Endothelial cell of umbilical vein (primary cell): ENCODE data around the gene BRI3BP. TPM values are rescaled to one million over a fixed set of nuclear protein-coding genes. Genes with fewer than 3 reads are reported as not detected.
"Not testable (repeated sequence)": the region's sequence is repeated elsewhere in the genome, so short reads cannot be mapped to it uniquely, and the experiment has no call there.

ENCODE experiments used
- BruUV-seq: library from RNA; stranded (reverse); fragments of 400-500 nt; replicated peaks from 2 replicates; lab custom pipeline; 2021; lab: Mats Ljungman, UMichigan
- CTCF ChIA-PET: fragments of 300-600, 350-600 bp; sonication (Branson Sonifier 250); formaldehyde crosslinking; loops from one replicate; lab custom pipeline; 2021; ENCODE audit warnings: antibody characterized with exemption, inconsistent platforms; lab: Charles Lee
- POLR2A ChIA-PET: fragments of 300-600, 350-600 bp; sonication (Branson Sonifier 250); formaldehyde crosslinking; loops from one replicate; lab custom pipeline; 2021; ENCODE audit warnings: antibody characterized with exemption, inconsistent platforms; lab: Charles Lee
- DNase-seq: peaks from one replicate; pipeline ENCODE4 v3.0.0-alpha.2; 2011; ENCODE audit warnings: low read depth, low spot score
- FAIRE-seq: peaks from 2 replicates; lab custom pipeline; 2011; peaks lifted over from hg19 to GRCh38; lab: Jason Lieb, UNC
- H2AFZ ChIP-seq: 2 replicates; pipeline ENCODE4 v1.6.0; 2012; ENCODE audit warnings: low read depth, low read length, control low read depth, inconsistent platforms
- H3K27ac ChIP-seq: 2 replicates; pipeline ENCODE4 v1.5.1; 2011; ENCODE audit warnings: low read depth, mild to moderate bottlenecking, control low read depth, low read length, moderate library complexity; ENCODE audit not compliant: insufficient read depth
- H3K27me3 ChIP-seq, 2 experiments: 2 replicates each; pipeline versions ENCODE4 v1.6.0 to v1.6.1; 2011; ENCODE audit warnings: low read length in 2 of 2, mixed read lengths in 1 of 2; ENCODE audit not compliant: control insufficient read depth in 2 of 2, insufficient read depth in 2 of 2
- H3K36me3 ChIP-seq, 2 experiments: 2 replicates in 1 of 2; 3 replicates in 1 of 2; pipeline ENCODE4 v1.5.1; 2011; ENCODE audit warnings: low read length in 2 of 2, mild to moderate bottlenecking in 1 of 2, moderate library complexity in 1 of 2; ENCODE audit not compliant: control insufficient read depth in 2 of 2, insufficient read depth in 2 of 2; ENCODE audit errors: extremely low read depth in 1 of 2
- H3K4me1 ChIP-seq: 3 replicates; pipeline ENCODE4 v1.5.1; 2011; ENCODE audit warnings: mild to moderate bottlenecking, low read length; ENCODE audit not compliant: control insufficient read depth, insufficient read depth; ENCODE audit errors: extremely low read depth
- H3K4me2 ChIP-seq: 2 replicates; pipeline ENCODE4 v1.6.1; 2011; ENCODE audit warnings: low read length, control low read depth, mixed read lengths; ENCODE audit not compliant: insufficient read depth
- H3K4me3 ChIP-seq, 3 experiments: fragments of 200-600 bp in 1 of 3; sonication (generic), shearing (Covaris generic) in 1 of 3; replicated peaks in 1 of 3; 2 replicates each; pipeline ENCODE4 v1.5.1; 2011 to 2016; ENCODE audit warnings: control low read depth in 3 of 3, low read length in 3 of 3, mild to moderate bottlenecking in 2 of 3, inconsistent platforms in 1 of 3, low read depth in 1 of 3, moderate library complexity in 1 of 3; ENCODE audit not compliant: insufficient read depth in 1 of 3
- H3K79me2 ChIP-seq: 2 replicates; pipeline ENCODE4 v1.6.0; 2012; ENCODE audit warnings: low read length, inconsistent platforms; ENCODE audit not compliant: control insufficient read depth, insufficient read depth
- H3K9ac ChIP-seq: replicated peaks from 2 replicates; pipeline ENCODE3; 2011; ENCODE audit warnings: low read length, control low read depth; ENCODE audit not compliant: insufficient read depth; ENCODE audit errors: extremely low read depth
- H3K9me1 ChIP-seq: replicated peaks from 3 replicates; pipeline ENCODE4 v1.6.0; 2011; ENCODE audit warnings: mild to moderate bottlenecking, low read length; ENCODE audit not compliant: control insufficient read depth, insufficient read depth; ENCODE audit errors: extremely low read depth
- H3K9me3 ChIP-seq: replicated peaks from 2 replicates; pipeline ENCODE4 v1.5.1; 2012; ENCODE audit warnings: low read length, inconsistent platforms; ENCODE audit not compliant: control insufficient read depth, insufficient read depth
- H4K20me1 ChIP-seq: replicated peaks from 2 replicates; pipeline ENCODE3; 2011; ENCODE audit warnings: mild to moderate bottlenecking, low read length; ENCODE audit not compliant: control insufficient read depth, insufficient read depth; ENCODE audit errors: extremely low read depth
- CTCF ChIP-seq, 2 donors: IDR thresholded peaks; 1 replicate in 1 of 2; 2 replicates in 1 of 2; pipeline ENCODE4 v1.5.1; 2011; ENCODE audit warnings: low read length in 2 of 2, mild to moderate bottlenecking in 2 of 2, moderate library complexity in 2 of 2, control low read depth in 1 of 2, inconsistent platforms in 1 of 2, low read depth in 1 of 2; ENCODE audit not compliant: insufficient read depth in 1 of 2; ENCODE audit errors: extremely low read depth in 1 of 2
- EZH2 ChIP-seq: IDR thresholded peaks from 2 replicates; pipeline ENCODE4 v1.6.1; 2012; ENCODE audit warnings: borderline replicate concordance, low read depth, mild to moderate bottlenecking, moderate library complexity, low read length, inconsistent platforms; ENCODE audit not compliant: severe bottlenecking
- FOS ChIP-seq: IDR thresholded peaks from 2 replicates; pipeline ENCODE4 v1.6.1; 2011; ENCODE audit warnings: mild to moderate bottlenecking, low read length, moderate library complexity, borderline replicate concordance; ENCODE audit not compliant: insufficient read depth
- GATA2 ChIP-seq: IDR thresholded peaks from 2 replicates; pipeline ENCODE4 v1.7.0; 2011; ENCODE audit warnings: low read depth, mild to moderate bottlenecking, moderate library complexity, mixed read lengths, low read length; ENCODE audit not compliant: insufficient read length, insufficient read depth
- JUN ChIP-seq: IDR thresholded peaks from 2 replicates; pipeline ENCODE4 v1.6.1; 2011; ENCODE audit warnings: borderline replicate concordance, low read depth; ENCODE audit not compliant: insufficient read length, insufficient read depth
- MAX ChIP-seq: IDR thresholded peaks from 2 replicates; pipeline ENCODE4 v1.6.1; 2011; ENCODE audit not compliant: insufficient read depth, insufficient read length
- MYC ChIP-seq: IDR thresholded peaks from one replicate; pipeline ENCODE4 v1.6.1; 2011; ENCODE audit warnings: mild to moderate bottlenecking, low read depth, low read length
- POLR2A ChIP-seq: IDR thresholded peaks from 2 replicates; pipeline ENCODE4 v1.6.1; 2012; ENCODE audit warnings: low read depth, mild to moderate bottlenecking, control low read depth, low read length
- POLR2AphosphoS5 ChIP-seq: IDR thresholded peaks from 2 replicates; pipeline ENCODE4 v1.6.1; 2012; ENCODE audit warnings: low read depth, mild to moderate bottlenecking, control low read depth, low read length, moderate library complexity; ENCODE audit not compliant: insufficient read depth
- dilution Hi-C: fragments of 300-500 bp; cut with MboI; formaldehyde crosslinking; loops from one replicate; pipeline ENCODE4 v1.15.0; 2019; ENCODE audit warnings: low sequenced_read_pairs; ENCODE audit not compliant: extremely low pct_ligation_motif_present
- intact Hi-C: fragments of 100-400 bp; cut with micrococcal nuclease; formaldehyde crosslinking; loops from one replicate; pipeline ENCODE4 v1.10.0; 2022
- polyA plus RNA-seq, 4 experiments: library from polyadenylated mRNA; depleted of rRNA in 3 of 4; stranded (reverse) in 3 of 4; unstranded in 1 of 4; fragments of >200 nt; gene quantifications; 2 replicates each; pipeline versions ENCODE4 v1.2.1 to v1.2.3, GENCODE V29; 2011 to 2012; ENCODE audit warnings: missing spikeins in 1 of 4
- total RNA-seq: library from RNA; stranded (reverse); gene quantifications from 2 replicates; pipeline ENCODE4 v1.2.3, GENCODE V29; 2021

BRI3BP gene
- total and polyA plus RNA-seq, 2 donors (not counting 3 experiments of a cell fraction or from before 2014, with no cell fraction given), result 3.4 to 8.2 TPM

- Histone ChIP-seq H3K9me1 (no peaks in the 10 kb centered on the region), H3K4me1 (peaks cover 11% of the 10 kb centered on the region), H3K4me2 (no peak overlapping the region), H2AFZ (no peak overlapping the region), H3K9me3 (no peaks in the 10 kb centered on the region), H3K36me3 (no peaks in the 10 kb centered on the region), H4K20me1 (no peaks in the 10 kb centered on the region), H3K27me3 (peaks cover 3 to 4% of the 10 kb centered on the region in 2 experiments), H3K9ac (no peak overlapping the region), H3K79me2 (peaks cover 7% of the 10 kb centered on the region), H3K27ac (no peak overlapping the region), H3K4me3 (no peak overlapping the region)
- FAIRE-seq, result no peak
- dilution Hi-C loops (no loop called here), intact Hi-C loops (no loop called here)
- DNase-seq, result no peak
- ChIA-PET POLR2A (no interaction called here), CTCF (no interaction called here)
- TF ChIP-seq MAX, result no peak
- TF ChIP-seq EZH2, result no peak
- no peak for TF ChIP-seq FOS
- TF ChIP-seq MYC, result no peak
- TF ChIP-seq POLR2A, result no peak
- TF ChIP-seq POLR2AphosphoS5, result no peak
- no peak for TF ChIP-seq GATA2
- TF ChIP-seq JUN, result no peak
- no peak for TF ChIP-seq CTCF (IDR thresholded peaks at IDR 0.05; ENCODE audit: extremely low read depth in 1 of 2, insufficient read depth in 1 of 2, low read depth in 1 of 2, low read length in 2 of 2)
- no TSS peak for BruUV-seq
These were observed 67.8 kb downstream of the BRI3BP start for GRCh38 chr12:125061229-125061628.

- DNase-seq, dilution Hi-C loops, POLR2A ChIA-PET, H3K4me3 ChIP-seq, H3K79me2 ChIP-seq, H3K9me3 ChIP-seq, H3K27ac ChIP-seq, H3K27me3 ChIP-seq, H3K9me1 ChIP-seq, FAIRE-seq, H3K4me2 ChIP-seq, intact Hi-C loops, H4K20me1 ChIP-seq, BruUV-seq, H3K36me3 ChIP-seq, H3K9ac ChIP-seq, H2AFZ ChIP-seq: not testable (repeated sequence)
- peaks cover 13% of the 10 kb centered on the region for H3K4me1 ChIP-seq
- CTCF ChIA-PET, result interaction anchor here (1.9 kb wide), 1 partner anchor 14 kb away, joined by 6 read pairs; no protein-coding TSS in a partner anchor
These were observed 70.1 kb downstream of the BRI3BP start for GRCh38 chr12:125063522-125063921.
